SU-DHL-6 (cell line): ENCODE measurements around the gene PGRMC2.

Source experiments
- H2AFZ ChIP-seq: fragments of 200-600 bp; sonication (generic); 2 replicates; pipeline ENCODE4 v1.6.1; 2014; ENCODE audit warnings: low read depth, mild to moderate bottlenecking, moderate library complexity, mixed read lengths, antibody characterized with exemption, low read length; ENCODE audit not compliant: severe bottlenecking
- H3F3A ChIP-seq: fragments of 200-600 bp; shearing (Covaris generic); 2 replicates; pipeline ENCODE4 v1.6.0; 2016; ENCODE audit warnings: antibody characterized with exemption, mild to moderate bottlenecking; ENCODE audit not compliant: insufficient read depth
- H3K27ac ChIP-seq: fragments of 200-600 bp; sonication (generic); 2 replicates; pipeline ENCODE4 v1.5.1; 2016; ENCODE audit warnings: low read depth, mild to moderate bottlenecking, low read length, moderate library complexity, mixed read lengths
- H3K27me3 ChIP-seq: fragments of 200-600 bp; sonication (generic), shearing (Covaris generic); 2 replicates; pipeline ENCODE4 v1.6.0; 2014; ENCODE audit warnings: mild to moderate bottlenecking, low read length
- H3K36me3 ChIP-seq: fragments of 200-600 bp; sonication (generic); 2 replicates; pipeline ENCODE4 v1.6.1; 2014; ENCODE audit warnings: mild to moderate bottlenecking, low read length, mixed read lengths
- H3K4me2 ChIP-seq: fragments of 300-600, 200-600 bp; shearing (Covaris generic), sonication (generic); 2 replicates; pipeline ENCODE4 v1.6.0; 2014; ENCODE audit warnings: low read length, low read depth, mild to moderate bottlenecking; ENCODE audit not compliant: poor library complexity, severe bottlenecking
- H3K4me3 ChIP-seq: fragments of 200-600 bp; sonication (generic); 2 replicates; pipeline ENCODE4 v1.5.1; 2014; ENCODE audit warnings: antibody characterized with exemption, low read length, mild to moderate bottlenecking, mixed read lengths; ENCODE audit not compliant: insufficient read depth, poor library complexity, severe bottlenecking
- H3K79me2 ChIP-seq: fragments of 200-600 bp; sonication (generic); 2 replicates; pipeline ENCODE4 v1.6.1; 2014; ENCODE audit warnings: mild to moderate bottlenecking, low read length, moderate library complexity; ENCODE audit not compliant: insufficient read depth
- H3K9ac ChIP-seq: fragments of 200-600 bp; sonication (generic); 2 replicates; pipeline ENCODE4 v1.7.0; 2014; ENCODE audit warnings: mild to moderate bottlenecking, low read length
- H3K9me2 ChIP-seq: fragments of 200-600 bp; sonication (generic); replicated peaks from 2 replicates; pipeline ENCODE4 v1.6.1; 2014; ENCODE audit warnings: low read length; ENCODE audit not compliant: insufficient read depth
- H3K9me3 ChIP-seq: fragments of 200-600 bp; sonication (generic); 2 replicates; pipeline ENCODE4 v1.6.1; 2014; ENCODE audit warnings: low read length, mixed read lengths; ENCODE audit not compliant: insufficient read depth
- H4K20me1 ChIP-seq: fragments of 200-600 bp; sonication (generic); 2 replicates; pipeline ENCODE4 v1.6.1; 2014; ENCODE audit warnings: low read depth, mild to moderate bottlenecking, antibody characterized with exemption, low read length, moderate library complexity, mixed read lengths
- CTCF ChIP-seq: fragments of 200-600 bp; sonication (generic); IDR thresholded peaks from one replicate; pipeline ENCODE4 v1.5.1; 2017; ENCODE audit warnings: antibody characterized with exemption, mild to moderate bottlenecking, low read length, moderate library complexity; ENCODE audit not compliant: insufficient read depth, poor library complexity, severe bottlenecking
- EZH2phosphoT487 ChIP-seq: fragments of 200-600 bp; sonication (generic), shearing (Covaris generic); conservative IDR thresholded peaks from 2 replicates; pipeline ENCODE4 v1.6.1; 2018; ENCODE audit warnings: mild to moderate bottlenecking, antibody characterized with exemption, low read length, moderate library complexity, mixed read lengths

PGRMC2 gene

DNA sequence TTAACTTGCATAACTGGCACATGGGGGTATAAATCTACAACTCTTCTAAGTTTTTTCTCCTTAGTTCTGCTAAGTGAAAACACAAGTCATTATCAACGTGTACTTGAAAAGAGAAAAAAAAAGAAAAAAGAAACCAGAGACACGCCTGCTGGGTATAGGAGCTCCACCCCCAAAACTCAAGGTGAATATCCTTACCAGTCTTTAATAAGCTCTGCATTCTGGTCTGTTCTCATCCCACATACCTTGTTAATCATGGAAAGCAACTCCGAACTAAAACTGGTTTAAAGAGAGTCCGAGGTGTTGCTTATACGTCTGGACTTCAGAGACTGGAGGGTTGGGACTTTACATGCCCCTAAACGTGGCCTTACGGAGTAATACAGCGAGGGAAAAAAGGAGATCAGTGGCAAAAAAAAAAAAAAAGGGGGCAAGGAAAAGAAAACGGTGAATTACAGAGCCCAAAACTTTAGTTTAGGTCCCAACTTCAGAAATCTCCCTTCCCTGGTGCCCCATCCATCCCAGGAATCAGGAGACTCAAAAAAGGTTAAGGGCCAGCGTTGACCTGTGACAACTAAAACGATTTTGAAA lies 1.0 kb downstream of the PGRMC2 start:
- peak overlapping the region; percentile 76 for H3K4me3 ChIP-seq
- no peak overlapping the region for H2AFZ ChIP-seq
- peak overlapping the region; percentile 74 for H3K9ac ChIP-seq
- 0 out of 2 replicates have a peak, but pooled peaks cover 7% of the 10 kb centered on the region for H3K36me3 ChIP-seq
- peak overlapping the region; percentile 63 for H3K27ac ChIP-seq
- no peaks in the 10 kb centered on the region for H3F3A ChIP-seq
- peak overlapping the region; percentile 76 for H3K4me2 ChIP-seq
- no peak for TF ChIP-seq EZH2phosphoT487
- no peak for TF ChIP-seq CTCF
- H3K9me2 ChIP-seq = no peaks in the 10 kb centered on the region
- peaks cover 55% of the 10 kb centered on the region for H3K79me2 ChIP-seq
- no peaks in the 10 kb centered on the region for H3K27me3 ChIP-seq
- H3K9me3 ChIP-seq = no peaks in the 10 kb centered on the region
- peaks cover 4% of the 10 kb centered on the region; the same call in 1 of the 2 replicates for H4K20me1 ChIP-seq

- no peaks in the 10 kb centered on the region for H3K9me3 ChIP-seq
- H3K79me2 ChIP-seq = peaks cover 68% of the 10 kb centered on the region
- no peaks in the 10 kb centered on the region for H3K9me2 ChIP-seq
- no peak overlapping the region for H3K27ac ChIP-seq
- no peak overlapping the region for H2AFZ ChIP-seq
- H3K27me3 ChIP-seq = no peaks in the 10 kb centered on the region
- peak overlapping the region; percentile 74 for H3K9ac ChIP-seq
- peak overlapping the region; percentile 76 for H3K4me3 ChIP-seq
- TF ChIP-seq EZH2phosphoT487 (no peak), CTCF (no peak)
- no peaks in the 10 kb centered on the region for H3F3A ChIP-seq
- peak overlapping the region; percentile 76 for H3K4me2 ChIP-seq
- H4K20me1 ChIP-seq = peaks cover 4% of the 10 kb centered on the region; the same call in 1 of the 2 replicates
- 0 out of 2 replicates have a peak, but pooled peaks cover 7% of the 10 kb centered on the region for H3K36me3 ChIP-seq
These were observed 2.3 kb downstream of the PGRMC2 start for GRCh38 chr4:128285085-128285997.

DNA sequence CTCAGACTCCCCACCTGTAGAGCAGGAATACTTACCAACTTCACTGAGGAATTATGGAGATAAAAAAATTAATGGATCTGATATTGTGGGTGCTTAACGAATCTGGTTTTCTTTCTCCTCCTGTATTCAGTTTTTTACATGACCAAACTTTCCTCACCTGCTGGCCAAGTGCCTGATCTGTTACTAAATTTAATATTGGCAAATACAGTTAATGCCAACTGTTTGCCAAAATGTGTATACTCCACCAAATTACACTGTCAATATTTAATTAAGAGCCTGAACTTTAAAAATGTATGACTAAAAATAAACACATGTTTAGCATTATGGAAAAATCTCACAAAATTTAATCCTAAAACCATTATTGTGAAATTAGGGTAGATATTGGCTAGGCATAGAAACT lies 3.3 kb downstream of the PGRMC2 start:
- Histone ChIP-seq H3K27me3 (no peaks in the 10 kb centered on the region), H3K27ac (no peak overlapping the region), H3F3A (no peaks in the 10 kb centered on the region), H3K9ac (no peak overlapping the region), H3K4me2 (peak overlapping the region; percentile 76), H3K79me2 (peaks cover 78% of the 10 kb centered on the region), H3K9me3 (no peaks in the 10 kb centered on the region), H3K36me3 (0 out of 2 replicates have a peak, but pooled peaks cover 7% of the 10 kb centered on the region), H3K9me2 (no peaks in the 10 kb centered on the region), H2AFZ (no peak overlapping the region), H3K4me3 (no peak overlapping the region), H4K20me1 (peaks cover 4% of the 10 kb centered on the region; the same call in 1 of the 2 replicates)
- TF ChIP-seq CTCF (no peak), EZH2phosphoT487 (no peak)
